ENCODE results near the gene MTO1.
"Not testable (repeated sequence)": the region's sequence is repeated elsewhere in the genome, so short reads cannot be mapped to it uniquely, and the experiment has no call there.

MTO1 gene

DNA sequence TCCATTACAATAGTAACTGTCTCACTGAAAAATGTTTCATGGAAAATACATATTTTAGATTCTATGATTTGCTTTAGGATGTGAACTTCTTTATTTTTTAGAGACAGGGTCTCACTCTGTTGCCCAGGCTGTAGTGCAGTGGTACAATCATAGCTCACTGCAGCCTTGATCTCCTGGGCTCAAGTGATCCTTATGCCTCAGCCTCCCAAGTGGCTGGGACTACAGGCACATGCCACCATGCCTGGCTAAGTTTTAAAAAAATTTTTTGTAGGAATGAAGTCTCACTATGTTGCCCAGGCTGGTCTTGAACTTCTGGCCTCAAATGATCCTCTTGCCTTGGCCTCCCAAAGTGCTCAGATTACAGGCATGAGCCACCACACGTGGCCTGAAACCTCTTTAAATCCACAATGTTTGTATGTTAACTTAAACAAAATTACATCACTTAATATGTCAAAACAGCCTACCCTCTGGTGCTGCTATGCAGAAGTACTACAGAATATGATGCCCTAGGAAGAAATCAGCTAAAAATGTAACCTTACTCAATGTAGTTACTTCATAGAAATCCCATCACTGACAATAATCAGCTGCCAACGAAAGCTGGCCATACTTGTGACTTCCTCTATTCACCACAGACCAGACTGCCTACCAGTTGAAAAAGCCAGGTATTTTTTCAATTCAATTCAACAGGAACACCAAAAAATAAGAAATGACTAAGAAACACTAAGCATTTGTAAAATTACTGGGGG is 41.7 kb downstream of the MTO1 start:
- FAIRE-seq (no peak), DNase-seq (ENCODE audit: extremely low spot score, insufficient read length, low read depth) (no peak)

DNA sequence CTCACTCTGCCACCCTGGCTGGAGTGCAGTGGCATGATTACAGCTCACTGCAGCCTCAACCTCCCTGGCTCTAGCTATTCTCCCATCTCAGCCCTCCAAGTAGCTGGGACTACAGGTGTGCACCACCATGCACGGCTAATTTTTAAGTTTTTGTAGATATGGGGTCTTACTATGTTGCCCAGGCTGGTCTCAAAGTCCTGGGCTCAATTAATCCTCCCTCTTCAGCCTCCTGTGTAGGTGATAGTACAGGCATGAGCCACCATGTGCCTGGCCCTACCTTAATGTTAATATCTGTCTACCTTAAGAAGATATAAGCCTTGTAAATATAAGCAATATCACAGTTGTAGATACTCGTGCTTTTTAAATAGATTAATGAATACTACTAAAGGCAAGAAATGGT is 42.6 kb downstream of the MTO1 start:
- no peak for DNase-seq (ENCODE audit: extremely low spot score, insufficient read length, low read depth)
- FAIRE-seq, result no peak

DNA sequence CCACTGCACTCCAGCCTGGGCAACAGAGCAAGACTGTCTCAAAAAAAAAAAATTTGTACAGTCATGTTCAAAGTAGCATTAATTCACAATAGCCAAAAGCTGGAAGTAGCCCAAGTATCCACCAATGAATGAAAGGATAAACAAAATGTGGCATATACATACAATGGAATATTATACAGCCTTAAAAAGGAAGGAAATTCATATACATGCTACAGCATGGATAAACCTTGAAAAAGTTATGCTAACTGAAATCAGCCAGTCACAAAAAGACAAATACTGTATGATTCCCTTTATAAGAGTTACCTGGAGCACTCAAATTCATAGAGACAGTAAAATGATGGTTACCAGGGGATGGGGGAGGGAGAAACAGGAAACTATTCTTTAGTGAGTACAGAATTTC is 43.6 kb downstream of the MTO1 start:
- DNase-seq (ENCODE audit: extremely low spot score, insufficient read length, low read depth) (no peak), FAIRE-seq (no peak)

DNA sequence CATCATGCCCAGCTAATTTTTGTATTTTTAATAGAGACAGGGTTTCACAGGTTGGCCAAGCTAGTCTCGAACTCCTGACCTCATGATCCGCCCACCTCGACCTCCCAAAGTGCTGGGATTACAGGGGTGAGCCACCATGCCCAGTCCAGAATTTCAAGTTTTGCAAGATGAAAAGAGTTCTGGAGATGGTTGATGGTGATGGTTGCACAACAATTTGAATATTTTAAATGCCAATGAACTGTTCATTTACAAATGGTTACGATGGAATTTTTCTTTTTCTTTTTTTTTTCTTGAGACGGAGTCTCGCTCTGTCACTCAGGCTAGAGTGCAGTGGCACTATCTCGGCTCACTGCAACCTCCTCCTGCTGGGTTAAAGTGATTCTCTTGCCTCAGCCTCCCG is 44.2 kb downstream of the MTO1 start:
- DNase-seq (ENCODE audit: extremely low spot score, insufficient read length, low read depth); FAIRE-seq: not testable (repeated sequence)

DNA sequence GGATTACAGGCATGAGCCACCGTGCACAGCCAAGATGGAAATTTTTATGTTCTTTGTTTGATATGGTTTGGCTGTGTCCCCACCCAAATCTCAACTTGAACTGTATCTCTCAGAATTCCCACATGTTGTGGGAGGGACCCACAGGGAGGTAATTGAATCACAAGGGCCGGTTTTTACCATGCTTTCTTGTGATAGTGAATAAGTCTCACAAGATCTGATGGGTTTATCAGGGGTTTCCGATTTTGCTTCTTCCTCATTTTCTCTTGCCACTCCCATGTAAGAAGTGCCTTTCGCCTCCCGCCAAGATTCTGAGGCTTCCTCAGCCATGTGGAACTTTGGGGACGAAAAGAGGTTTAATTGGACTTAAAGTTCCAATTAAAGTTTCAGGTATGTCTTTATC is 44.7 kb downstream of the MTO1 start:
- no peak for DNase-seq (ENCODE audit: extremely low spot score, insufficient read length, low read depth)
- no peak for FAIRE-seq

DNA sequence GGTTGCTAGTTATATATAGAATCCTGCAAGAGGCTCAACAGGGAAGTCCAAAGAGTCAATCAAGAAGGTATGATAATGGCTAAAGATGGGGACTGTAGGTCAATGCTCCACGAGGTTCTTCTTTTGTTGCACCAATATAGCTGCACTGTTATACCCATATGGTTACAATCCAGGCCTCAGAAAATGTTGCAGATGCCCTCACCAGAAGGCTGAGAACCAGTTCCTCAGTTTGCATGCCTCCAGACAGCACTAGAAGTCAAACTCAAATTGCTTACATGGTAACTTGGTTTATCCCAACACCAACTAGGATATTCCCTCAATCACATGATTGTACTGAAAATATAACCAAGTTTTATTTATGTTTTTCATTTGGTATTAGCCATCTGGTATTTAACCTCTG is 47.2 kb downstream of the MTO1 start:
- no peak for DNase-seq (ENCODE audit: extremely low spot score, insufficient read length, low read depth)
- no peak for FAIRE-seq

DNA sequence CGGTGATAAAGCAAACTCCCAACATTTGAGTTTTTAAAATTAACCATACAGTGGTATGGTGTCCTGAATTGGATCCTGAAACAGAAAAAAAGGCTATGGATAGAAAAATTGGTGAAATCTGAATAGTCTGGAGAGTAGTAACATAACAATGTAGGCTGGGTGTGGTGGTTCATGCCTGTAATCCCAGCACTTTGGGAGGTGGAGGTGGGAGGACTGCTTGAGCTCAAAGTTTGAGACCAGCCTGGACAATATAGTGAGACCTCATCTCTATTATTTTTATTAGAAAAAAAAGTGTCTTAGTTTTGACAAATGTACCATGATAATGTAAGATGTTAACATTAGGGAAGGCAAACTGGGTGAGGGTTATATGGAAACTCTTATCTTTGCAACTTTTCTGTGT is 48.3 kb downstream of the MTO1 start:
- FAIRE-seq (no peak), DNase-seq (ENCODE audit: extremely low spot score, insufficient read length, low read depth) (no peak)

DNA sequence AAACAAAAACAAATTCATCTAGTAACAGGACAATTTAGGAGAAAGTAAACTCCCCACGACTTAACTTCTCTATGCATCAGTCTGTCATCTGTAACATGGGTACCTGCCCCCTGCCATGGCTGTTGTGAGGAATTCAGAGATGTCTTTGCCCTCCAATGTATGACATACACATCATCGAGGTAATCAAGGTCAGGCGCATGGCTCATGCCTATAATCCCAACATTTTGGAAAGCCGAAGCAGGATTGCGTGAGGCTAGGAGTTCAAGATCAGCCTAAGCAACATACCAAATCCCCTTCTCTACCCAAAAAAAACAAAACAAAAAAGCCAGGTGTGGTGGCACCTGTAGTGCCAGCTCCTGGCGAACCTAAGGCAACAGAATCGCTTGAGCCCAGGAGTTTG is 50.3 kb downstream of the MTO1 start:
- no peak for FAIRE-seq

DNA sequence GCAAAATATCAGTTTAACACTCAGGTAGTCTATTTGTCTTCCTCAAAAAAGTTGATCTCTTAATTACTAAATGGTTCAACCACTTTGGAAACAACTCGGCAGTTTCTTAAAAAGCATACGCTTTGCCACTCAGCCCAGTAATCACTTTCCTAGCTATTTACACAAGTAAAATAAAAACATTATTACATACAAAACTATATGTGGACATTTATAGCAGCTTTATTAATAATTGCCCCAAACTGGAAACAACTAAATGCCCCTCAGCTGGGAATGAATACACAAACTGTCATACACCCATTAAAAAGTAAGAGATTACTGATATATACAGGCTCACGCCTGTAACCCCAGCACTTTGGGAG is 51.9 kb downstream of the MTO1 start:
- no peak for FAIRE-seq
- no peak for DNase-seq (ENCODE audit: extremely low spot score, insufficient read length, low read depth)

More for the DNA sequence above, 50.3 kb downstream of the MTO1 start:
- no peak for DNase-seq (ENCODE audit: extremely low spot score, insufficient read length, low read depth)

DNA sequence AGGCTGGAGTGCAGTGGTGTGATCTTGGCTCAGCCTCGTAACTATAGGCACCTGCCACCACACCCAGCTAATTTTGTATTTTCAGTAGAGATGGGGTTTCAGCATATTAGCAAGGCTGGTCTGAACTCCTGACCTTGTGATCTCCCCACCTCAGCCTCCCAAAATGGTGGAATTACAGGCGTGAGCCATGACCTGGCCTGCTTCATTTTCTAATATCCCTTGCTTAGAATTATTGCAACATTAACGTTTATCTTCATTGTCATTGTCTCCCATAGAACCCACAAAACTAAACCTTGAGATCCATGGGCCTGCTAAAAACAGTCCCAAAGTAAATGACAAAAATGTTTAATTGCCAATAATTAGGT is 53.2 kb downstream of the MTO1 start:
- no peak for DNase-seq (ENCODE audit: extremely low spot score, insufficient read length, low read depth)
- FAIRE-seq, result no peak

DNA sequence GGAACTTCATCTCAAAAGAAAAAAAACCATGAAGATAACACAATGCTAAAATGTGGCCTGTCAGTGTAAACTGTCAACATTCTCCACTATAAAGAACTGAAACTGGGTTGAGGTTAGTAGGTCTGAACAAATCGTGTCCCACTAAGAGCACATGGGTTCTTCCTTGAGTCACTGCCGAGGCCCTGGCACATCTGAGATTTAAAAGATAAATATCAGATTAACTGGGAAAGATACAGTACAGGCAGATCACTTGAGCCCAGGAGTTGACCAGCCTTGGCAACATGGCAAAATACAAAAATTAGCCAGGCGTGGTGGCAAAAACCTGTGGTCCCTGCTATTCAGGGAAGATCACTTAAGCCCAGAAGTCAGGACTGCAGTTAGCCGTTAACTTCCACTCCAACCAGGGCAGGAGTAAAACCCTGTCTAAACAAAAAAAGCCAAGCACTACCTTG is 53.7 kb downstream of the MTO1 start:
- peak; percentile 58 for FAIRE-seq
- DNase-seq (ENCODE audit: extremely low spot score, insufficient read length, low read depth), result no peak

DNA sequence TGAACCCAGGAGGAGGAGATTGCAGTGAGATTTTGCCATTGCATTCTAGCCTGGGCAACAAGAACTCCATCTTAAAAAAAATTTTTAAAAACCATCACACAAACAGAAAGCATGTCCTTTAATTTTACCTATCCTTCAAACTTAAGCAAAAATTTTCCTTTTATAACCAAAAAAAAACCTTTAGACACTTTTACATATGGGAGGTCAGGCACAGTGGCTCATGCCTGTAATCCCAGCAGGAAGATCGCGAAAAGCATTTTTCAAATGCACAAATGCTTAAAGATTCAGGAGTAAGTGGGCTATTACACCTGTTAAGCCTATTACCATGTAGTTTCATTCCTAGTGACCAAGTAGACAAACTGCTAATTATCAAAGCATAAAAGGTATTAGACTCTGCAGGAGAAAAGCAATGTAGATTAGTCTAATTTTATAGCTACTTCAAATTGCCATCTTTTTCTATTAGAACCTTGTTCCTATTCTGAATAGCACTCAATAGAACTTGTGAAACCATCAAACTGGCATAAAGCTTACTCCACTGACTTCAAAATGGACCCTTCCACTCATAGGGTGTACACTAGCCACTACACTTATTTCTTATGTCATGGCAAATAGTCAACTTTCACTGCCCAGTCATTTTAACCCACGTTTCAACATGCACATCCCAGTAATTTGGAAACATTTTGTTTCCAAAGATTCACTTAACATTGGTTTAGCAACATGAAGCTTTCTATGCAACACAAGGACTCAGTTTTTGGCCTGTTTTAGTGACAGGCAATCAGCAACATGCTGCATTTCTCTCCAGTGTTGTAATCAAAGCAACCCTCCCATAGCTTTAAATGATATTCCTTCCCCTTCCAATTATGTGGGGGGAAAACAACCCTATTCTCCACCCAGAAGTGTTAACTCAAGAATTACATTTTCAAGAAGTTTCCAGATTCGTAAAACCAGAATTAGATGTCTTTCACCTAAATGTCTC is 55.3 kb downstream of the MTO1 start:
- DNase-seq (ENCODE audit: extremely low spot score, insufficient read length, low read depth), result no peak
- FAIRE-seq, result no peak

DNA sequence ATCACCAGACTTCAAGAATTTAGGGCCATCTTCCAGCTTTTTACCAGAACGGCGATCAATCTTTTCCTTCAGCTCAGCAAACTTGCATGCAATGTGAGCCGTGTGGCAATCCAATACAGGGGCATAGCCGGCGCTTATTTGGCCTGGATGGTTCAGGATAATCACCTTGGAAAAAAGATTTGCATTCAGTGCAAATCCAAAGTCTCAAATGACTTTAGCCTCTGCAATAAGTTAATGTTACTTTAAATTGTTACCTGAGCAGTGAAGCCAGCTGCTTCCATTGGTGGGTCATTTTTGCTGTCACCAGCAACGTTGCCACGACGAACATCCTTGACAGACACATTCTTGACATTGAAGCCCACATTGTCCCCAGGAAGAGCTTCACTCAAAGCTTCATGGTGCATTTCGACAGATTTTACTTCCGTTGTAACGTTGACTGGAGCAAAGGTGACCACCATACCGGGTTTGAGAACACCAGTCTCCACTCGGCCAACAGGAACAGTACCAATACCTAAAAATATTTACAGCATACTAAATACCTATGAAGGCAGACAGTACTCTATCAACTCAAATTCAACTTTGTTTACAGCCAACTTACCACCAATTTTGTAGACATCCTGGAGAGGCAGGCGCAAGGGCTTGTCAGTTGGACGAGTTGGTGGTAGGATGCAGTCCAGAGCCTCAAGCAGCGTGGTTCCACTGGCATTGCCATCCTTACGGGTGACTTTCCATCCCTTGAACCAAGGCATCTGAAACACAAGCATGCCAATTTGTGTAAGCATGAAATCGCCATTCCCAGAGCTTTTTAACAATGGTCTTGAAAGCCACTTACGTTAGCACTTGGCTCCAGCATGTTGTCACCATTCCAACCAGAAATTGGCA is 56.8 kb downstream of the MTO1 start:
- DNase-seq (ENCODE audit: extremely low spot score, insufficient read length, low read depth), result not testable (repeated sequence)

DNA sequence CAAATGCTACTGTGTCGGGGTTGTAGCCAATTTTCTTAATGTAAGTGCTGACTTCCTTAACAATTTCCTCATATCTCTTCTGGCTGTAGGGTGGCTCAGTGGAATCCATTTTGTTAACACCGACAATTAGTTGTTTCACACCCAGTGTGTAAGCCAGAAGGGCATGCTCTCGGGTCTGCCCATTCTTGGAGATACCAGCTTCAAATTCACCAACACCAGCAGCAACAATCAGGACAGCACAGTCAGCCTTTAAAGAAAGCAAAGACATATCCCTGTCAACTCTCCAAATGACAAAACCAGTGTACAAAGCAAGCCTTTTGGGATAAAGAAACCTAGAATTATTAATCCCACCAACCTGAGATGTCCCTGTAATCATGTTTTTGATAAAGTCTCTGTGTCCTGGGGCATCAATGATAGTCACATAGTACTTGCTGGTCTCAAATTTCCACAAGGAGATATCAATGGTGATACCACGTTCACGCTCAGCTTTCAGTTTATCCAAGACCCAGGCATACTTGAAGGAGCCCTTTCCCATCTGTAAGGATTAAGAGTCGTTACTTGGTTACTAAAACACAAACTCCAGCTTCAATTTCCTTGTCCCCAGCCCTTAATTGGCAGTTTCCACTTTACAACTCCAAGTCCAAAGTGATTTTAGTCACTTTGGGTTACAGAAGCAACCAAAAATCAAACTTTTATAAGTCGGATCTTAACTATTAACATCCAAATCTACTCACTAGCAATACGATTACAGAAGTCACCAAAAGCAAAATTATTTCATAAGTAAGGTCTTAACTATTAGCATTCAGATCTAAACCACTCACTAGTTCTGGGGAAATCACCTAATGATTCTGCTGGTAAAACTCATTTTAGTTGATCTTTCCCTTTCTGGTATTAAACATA is 57.7 kb downstream of the MTO1 start:
- not testable (repeated sequence) for FAIRE-seq; DNase-seq (ENCODE audit: extremely low spot score, insufficient read length, low read depth)

More for the DNA sequence above, 56.8 kb downstream of the MTO1 start:
- not testable (repeated sequence) for FAIRE-seq

DNA sequence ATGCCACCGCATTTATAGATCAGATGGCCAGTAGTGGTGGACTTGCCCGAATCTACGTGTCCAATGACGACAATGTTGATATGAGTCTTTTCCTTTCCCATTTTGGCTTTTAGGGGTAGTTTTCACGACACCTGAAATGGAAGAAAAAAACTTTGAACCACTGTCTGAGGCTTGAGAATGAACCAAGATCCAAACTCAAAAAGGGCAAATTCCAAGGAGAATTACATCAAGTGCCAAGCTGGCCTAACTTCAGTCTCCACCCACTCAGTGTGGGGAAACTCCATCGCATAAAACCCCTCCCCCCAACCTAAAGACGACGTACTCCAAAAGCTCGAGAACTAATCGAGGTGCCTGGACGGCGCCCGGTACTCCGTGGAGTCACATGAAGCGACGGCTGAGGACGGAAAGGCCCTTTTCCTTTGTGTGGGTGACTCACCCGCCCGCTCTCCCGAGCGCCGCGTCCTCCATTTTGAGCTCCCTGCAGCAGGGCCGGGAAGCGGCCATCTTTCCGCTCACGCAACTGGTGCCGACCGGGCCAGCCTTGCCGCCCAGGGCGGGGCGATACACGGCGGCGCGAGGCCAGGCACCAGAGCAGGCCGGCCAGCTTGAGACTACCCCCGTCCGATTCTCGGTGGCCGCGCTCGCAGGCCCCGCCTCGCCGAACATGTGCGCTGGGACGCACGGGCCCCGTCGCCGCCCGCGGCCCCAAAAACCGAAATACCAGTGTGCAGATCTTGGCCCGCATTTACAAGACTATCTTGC is 58.6 kb downstream of the MTO1 start:
- peak; percentile 33 for FAIRE-seq
- DNase-seq (ENCODE audit: extremely low spot score, insufficient read length, low read depth), result no peak

DNA sequence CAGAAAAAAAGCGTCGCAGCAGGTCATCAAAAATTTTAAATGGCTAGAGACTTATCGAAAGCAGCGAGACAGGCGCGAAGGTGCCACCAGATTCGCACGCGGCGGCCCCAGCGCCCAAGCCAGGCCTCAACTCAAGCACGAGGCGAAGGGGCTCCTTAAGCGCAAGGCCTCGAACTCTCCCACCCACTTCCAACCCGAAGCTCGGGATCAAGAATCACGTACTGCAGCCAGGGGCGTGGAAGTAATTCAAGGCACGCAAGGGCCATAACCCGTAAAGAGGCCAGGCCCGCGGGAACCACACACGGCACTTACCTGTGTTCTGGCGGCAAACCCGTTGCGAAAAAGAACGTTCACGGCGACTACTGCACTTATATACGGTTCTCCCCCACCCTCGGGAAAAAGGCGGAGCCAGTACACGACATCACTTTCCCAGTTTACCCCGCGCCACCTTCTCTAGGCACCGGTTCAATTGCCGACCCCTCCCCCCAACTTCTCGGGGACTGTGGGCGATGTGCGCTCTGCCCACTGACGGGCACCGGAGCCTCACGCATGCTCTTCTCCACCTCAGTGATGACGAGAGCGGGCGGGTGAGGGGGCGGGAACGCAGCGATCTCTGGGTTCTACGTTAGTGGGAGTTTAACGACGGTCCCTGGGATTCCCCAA is 59.3 kb downstream of the MTO1 start, which contains the start of gene EEF1A1:
Gene EEF1A1, minus strand, starts transcription at position 345 of the 663 bp plus-strand sequence. CDS start 1,006 bp downstream, outside the sequence.
- FAIRE-seq (peak; percentile 98), DNase-seq (ENCODE audit: extremely low spot score, insufficient read length, low read depth) (peak; percentile 71)

DNA sequence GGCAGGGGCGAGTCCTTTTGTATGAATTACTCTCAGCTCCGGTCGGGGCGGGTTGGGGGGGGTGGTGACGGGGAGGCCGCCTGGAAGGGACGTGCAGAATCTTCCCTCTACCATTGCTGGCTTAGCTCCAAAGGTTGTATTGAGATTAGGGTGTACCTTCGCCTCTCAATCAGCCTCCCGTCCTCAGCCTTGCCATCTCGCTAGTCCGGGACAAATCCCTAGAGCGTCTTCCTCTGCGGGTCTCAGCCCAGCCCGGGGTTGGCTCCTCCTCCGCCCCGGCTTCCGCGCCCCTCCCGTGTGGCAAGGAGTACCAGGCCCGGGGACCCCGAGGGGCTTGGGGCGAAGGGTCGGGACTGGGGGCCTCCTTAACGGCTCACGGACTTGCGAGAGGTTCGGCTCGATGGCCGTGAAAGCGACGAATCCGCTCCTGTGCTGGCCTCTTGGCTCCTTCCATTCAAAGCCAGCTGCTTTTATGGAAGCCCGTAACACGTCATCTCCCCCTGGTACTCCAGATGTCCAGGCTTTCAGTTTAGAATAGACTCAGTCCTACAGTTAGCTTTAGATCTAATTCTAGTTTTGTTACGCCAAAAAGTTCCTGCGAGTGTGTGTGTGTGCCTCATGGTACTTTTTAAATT is 59.9 kb downstream of the MTO1 start:
- DNase-seq (ENCODE audit: extremely low spot score, insufficient read length, low read depth) (no peak), FAIRE-seq (no peak)
